A673 (cell line): ENCODE results near the gene ADAD2. TPM values are rescaled to one million over a fixed set of nuclear protein-coding genes. Genes with fewer than 3 reads are reported as not detected.

ENCODE experiments used
- BruUV-seq: library from RNA; stranded (reverse); fragments of 400-500 nt; replicated peaks from 2 replicates; lab custom pipeline; 2021; lab: Mats Ljungman, UMichigan
- CTCF ChIA-PET: fragments of 300-600 bp; sonication (Branson Sonifier 250); formaldehyde crosslinking; loops from one replicate; lab custom pipeline; 2022; ENCODE audit warnings: antibody characterized with exemption; lab: Charles Lee
- POLR2A ChIA-PET: fragments of 300-600 bp; sonication (Branson Sonifier 250); formaldehyde crosslinking; loops from one replicate; lab custom pipeline; 2022; ENCODE audit warnings: antibody characterized with exemption; ENCODE audit not compliant: low non-redundant PET; lab: Charles Lee
- DNase-seq: peaks from one replicate; pipeline ENCODE4 v3.0.0-alpha.2; 2015; ENCODE audit warnings: low spot score
- H3K27ac ChIP-seq: fragments of 200-600 bp; sonication (generic); 2 replicates; pipeline ENCODE4 v1.5.1; 2016; ENCODE audit warnings: mixed run types, low read depth, mild to moderate bottlenecking, mixed read lengths, antibody characterized with exemption, low read length; ENCODE audit not compliant: poor library complexity, severe bottlenecking
- H3K27me3 ChIP-seq: fragments of 200-600 bp; sonication (generic); replicated peaks from 2 replicates; pipeline ENCODE4 v1.6.1; 2017; ENCODE audit warnings: mixed run types, low read depth, mild to moderate bottlenecking, mixed read lengths, antibody characterized with exemption, low read length; ENCODE audit not compliant: insufficient read depth, poor library complexity
- H3K36me3 ChIP-seq: fragments of 200-600 bp; sonication (generic); 2 replicates; pipeline ENCODE4 v1.6.1; 2016; ENCODE audit warnings: mixed run types, mild to moderate bottlenecking, mixed read lengths, antibody characterized with exemption, low read length; ENCODE audit not compliant: insufficient read depth, poor library complexity, severe bottlenecking
- H3K4me1 ChIP-seq: fragments of 200-600 bp; sonication (generic); 2 replicates; pipeline ENCODE4 v1.6.1; 2017; ENCODE audit warnings: mixed run types, mild to moderate bottlenecking, mixed read lengths, antibody characterized with exemption, low read length; ENCODE audit not compliant: insufficient read depth, poor library complexity, severe bottlenecking
- H3K4me3 ChIP-seq: fragments of 200-600 bp; sonication (generic); 2 replicates; pipeline ENCODE4 v1.5.1; 2016; ENCODE audit warnings: low read depth, mixed run types, mild to moderate bottlenecking, mixed read lengths, low read length; ENCODE audit not compliant: poor library complexity, severe bottlenecking
- H3K9me3 ChIP-seq: fragments of 200-600 bp; sonication (generic); 2 replicates; pipeline ENCODE4 v1.6.1; 2016; ENCODE audit warnings: mixed run types, low read depth, mild to moderate bottlenecking, mixed read lengths, antibody characterized with exemption, low read length; ENCODE audit not compliant: poor library complexity, severe bottlenecking
- EZH2 ChIP-seq: fragments of 200-600 bp; sonication (generic); IDR thresholded peaks from 2 replicates; pipeline ENCODE4 v1.6.1; 2017; ENCODE audit warnings: borderline replicate concordance, low read depth, mild to moderate bottlenecking, mixed read lengths, antibody characterized with exemption, low read length; ENCODE audit not compliant: poor library complexity, severe bottlenecking
- intact Hi-C: fragments of 100-400 bp; cut with micrococcal nuclease; formaldehyde crosslinking; loops from one replicate; pipeline ENCODE4 v1.10.0; 2022; ENCODE audit not compliant: unreplicated experiment
- total RNA-seq: library from RNA; stranded (reverse); gene quantifications from 2 replicates; pipeline ENCODE4 v1.2.3, GENCODE V29; 2021
- TF ChIP-seq, protein P1 (sequence below): fragments of 300-800, 200-600 bp; sonication (generic); conservative IDR thresholded peaks from 2 replicates; pipeline ENCODE4 v1.5.1; 2017; ENCODE audit warnings: low read depth, mild to moderate bottlenecking, antibody characterized with exemption, low read length, moderate library complexity, mixed read lengths

Gene ADAD2
- total RNA-seq, 1 experiment from 2014 or later, result not detected

DNA sequence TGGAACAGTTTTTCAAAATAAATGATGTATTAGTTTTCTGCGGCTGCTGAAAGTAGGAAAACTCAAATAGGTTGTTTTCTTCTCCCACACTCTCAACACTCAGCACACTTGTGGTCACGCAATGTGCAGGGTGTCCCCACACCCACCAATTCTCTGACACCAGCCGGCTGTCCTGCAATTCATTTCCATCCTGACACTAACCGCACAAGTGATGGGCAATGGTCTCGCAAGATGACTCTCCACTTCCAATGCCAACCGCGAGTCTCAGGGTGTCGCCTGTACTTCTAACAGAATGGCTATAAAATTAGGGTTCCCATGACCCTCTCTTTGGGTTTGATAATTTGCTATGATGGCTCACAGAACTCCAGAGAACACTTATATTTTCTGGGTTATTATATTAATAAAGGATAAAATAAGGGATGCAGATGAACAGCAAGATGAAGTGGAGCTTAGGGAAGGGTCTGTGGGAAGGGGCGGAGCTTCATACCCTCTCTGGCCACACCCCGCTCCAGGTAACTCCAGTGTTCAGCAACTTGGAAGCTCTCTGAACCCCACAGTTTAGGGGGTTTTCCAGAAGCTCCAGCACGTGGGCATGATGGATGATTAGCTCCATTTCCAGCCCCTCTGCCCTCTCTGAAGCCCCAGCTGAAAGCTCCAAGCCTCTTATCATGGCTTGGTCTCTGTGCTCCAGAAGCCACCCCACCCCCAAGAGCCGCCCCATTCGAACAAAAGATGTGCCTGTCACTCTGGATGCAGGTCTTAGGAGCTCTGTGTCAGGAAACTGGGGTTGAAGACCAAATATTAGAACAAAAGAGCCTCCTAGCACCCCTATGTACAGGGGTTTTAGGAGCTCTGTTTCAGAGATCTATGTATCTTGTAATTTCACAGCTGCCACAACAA, 23.9 kb upstream of the ADAD2 start:
- DNase-seq, result no peak
- no peak overlapping the region for H3K27ac ChIP-seq
- peaks cover 12% of the 10 kb centered on the region for H3K27me3 ChIP-seq
- no TSS peak for BruUV-seq
- TF ChIP-seq, protein P1, sequence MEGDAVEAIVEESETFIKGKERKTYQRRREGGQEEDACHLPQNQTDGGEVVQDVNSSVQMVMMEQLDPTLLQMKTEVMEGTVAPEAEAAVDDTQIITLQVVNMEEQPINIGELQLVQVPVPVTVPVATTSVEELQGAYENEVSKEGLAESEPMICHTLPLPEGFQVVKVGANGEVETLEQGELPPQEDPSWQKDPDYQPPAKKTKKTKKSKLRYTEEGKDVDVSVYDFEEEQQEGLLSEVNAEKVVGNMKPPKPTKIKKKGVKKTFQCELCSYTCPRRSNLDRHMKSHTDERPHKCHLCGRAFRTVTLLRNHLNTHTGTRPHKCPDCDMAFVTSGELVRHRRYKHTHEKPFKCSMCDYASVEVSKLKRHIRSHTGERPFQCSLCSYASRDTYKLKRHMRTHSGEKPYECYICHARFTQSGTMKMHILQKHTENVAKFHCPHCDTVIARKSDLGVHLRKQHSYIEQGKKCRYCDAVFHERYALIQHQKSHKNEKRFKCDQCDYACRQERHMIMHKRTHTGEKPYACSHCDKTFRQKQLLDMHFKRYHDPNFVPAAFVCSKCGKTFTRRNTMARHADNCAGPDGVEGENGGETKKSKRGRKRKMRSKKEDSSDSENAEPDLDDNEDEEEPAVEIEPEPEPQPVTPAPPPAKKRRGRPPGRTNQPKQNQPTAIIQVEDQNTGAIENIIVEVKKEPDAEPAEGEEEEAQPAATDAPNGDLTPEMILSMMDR, result no peak
- TF ChIP-seq EZH2, result no peak
- POLR2A ChIA-PET, result no interaction called here
- no peaks in the 10 kb centered on the region for H3K36me3 ChIP-seq
- no peak overlapping the region for H3K4me3 ChIP-seq
- intact Hi-C loops, result no loop called here
- no peaks in the 10 kb centered on the region for H3K9me3 ChIP-seq
- CTCF ChIA-PET, result no interaction called here
- no peaks in the 10 kb centered on the region for H3K4me1 ChIP-seq

DNA sequence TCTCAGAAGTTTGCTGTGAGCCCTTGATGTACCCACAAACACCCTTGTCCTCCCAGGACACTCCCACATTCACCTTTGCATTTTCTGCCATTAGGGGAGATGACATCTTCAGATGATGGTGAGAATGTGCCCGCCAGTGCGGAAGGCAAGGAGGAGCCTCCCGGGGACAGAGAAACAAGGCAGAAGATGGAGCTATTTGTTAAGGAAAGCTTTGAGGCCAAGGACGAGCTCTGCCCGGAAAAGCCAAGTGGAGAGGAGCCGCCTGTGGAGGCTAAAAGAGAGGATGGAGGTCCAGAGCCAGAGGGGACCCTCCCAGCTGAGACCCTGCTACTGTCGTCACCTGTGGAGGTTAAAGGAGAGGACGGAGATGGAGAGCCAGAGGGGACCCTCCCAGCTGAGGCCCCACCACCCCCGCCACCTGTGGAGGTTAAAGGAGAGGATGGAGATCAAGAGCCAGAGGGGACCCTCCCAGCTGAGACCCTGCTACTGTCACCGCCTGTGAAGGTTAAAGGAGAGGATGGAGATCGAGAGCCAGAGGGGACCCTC, 21.1 kb upstream of the ADAD2 start:
- Histone ChIP-seq H3K36me3 (no peaks in the 10 kb centered on the region), H3K27ac (no peak overlapping the region), H3K4me1 (no peaks in the 10 kb centered on the region), H3K4me3 (no peak overlapping the region), H3K9me3 (no peaks in the 10 kb centered on the region), H3K27me3 (peaks cover 7% of the 10 kb centered on the region)
- TF ChIP-seq, protein P1, result no peak
- no peak for TF ChIP-seq EZH2
- POLR2A ChIA-PET, result no interaction called here
- BruUV-seq, result no TSS peak
- CTCF ChIA-PET, result no interaction called here
- no peak for DNase-seq
- intact Hi-C loops, result no loop called here

DNA sequence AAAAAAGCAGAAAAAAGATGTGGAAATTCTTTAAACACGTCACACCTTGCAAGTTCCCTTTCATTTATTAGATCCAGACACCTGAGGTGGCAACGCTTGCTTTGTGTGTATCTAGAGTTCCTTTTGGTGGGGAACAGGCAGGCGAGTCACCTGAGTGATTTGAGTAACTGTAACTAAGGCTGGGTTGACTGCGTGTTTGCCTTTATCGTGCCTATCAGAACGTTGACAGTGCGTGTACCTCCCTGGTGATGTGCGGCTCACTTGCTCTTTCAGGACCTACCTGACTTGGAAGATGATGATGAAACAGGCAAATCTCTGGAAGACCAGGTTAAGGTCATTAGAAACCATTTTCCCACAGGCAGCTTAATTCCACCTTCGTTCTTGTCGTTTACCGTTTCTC, 16.6 kb upstream of the ADAD2 start:
- intact Hi-C loops, result no loop called here
- TF ChIP-seq, protein P1, result no peak
- no peak for TF ChIP-seq EZH2
- Histone ChIP-seq H3K4me1 (no peaks in the 10 kb centered on the region), H3K9me3 (no peaks in the 10 kb centered on the region), H3K4me3 (no peak overlapping the region), H3K27me3 (no peaks in the 10 kb centered on the region), H3K27ac (no peak overlapping the region), H3K36me3 (peaks cover 3% of the 10 kb centered on the region)
- no TSS peak for BruUV-seq
- CTCF ChIA-PET, result no interaction called here
- no peak for DNase-seq
- POLR2A ChIA-PET, result no interaction called here
